HG02610 (cell line): Measurements from ENCODE around the gene TMEM229A.
"Not testable (repeated sequence)": the region's sequence is repeated elsewhere in the genome, so short reads cannot be mapped to it uniquely, and the experiment has no call there.

Source experiments
- ATAC-seq: cut with Tn5 transposase; IDR thresholded peaks from one replicate; pipeline ENCODE4 v1.9.1; 2021; ENCODE audit warnings: mild to moderate bottlenecking, moderate library complexity; ENCODE audit not compliant: unreplicated experiment

Gene TMEM229A

GRCh38 chr7:124033095-124033806, 384 bp upstream of the TMEM229A start:
- no peak for ATAC-seq

- no peak for ATAC-seq
These were observed 948 bp downstream of the TMEM229A start for GRCh38 chr7:124031919-124032318.

GRCh38 chr7:124031406-124031805, 1.5 kb downstream of the TMEM229A start:
- ATAC-seq = no peak

GRCh38 chr7:124030964-124031363, 1.9 kb downstream of the TMEM229A start:
- ATAC-seq = no peak

GRCh38 chr7:124029396-124030188, 3.3 kb downstream of the TMEM229A start:
- ATAC-seq = no peak

GRCh38 chr7:124027236-124027635, 5.6 kb downstream of the TMEM229A start:
- ATAC-seq = no peak

GRCh38 chr7:124024329-124024728, 8.5 kb downstream of the TMEM229A start:
- not testable (repeated sequence) for ATAC-seq

GRCh38 chr7:124022551-124022950, 10.3 kb downstream of the TMEM229A start:
- ATAC-seq = no peak

GRCh38 chr7:124020060-124020459, 12.8 kb downstream of the TMEM229A start:
- no peak for ATAC-seq

GRCh38 chr7:124013306-124013705, 19.6 kb downstream of the TMEM229A start:
- no peak for ATAC-seq

GRCh38 chr7:124012864-124013263, 20.0 kb downstream of the TMEM229A start:
- ATAC-seq = no peak

- ATAC-seq = no peak
These were observed 23.5 kb downstream of the TMEM229A start for GRCh38 chr7:124009321-124009720.

- not testable (repeated sequence) for ATAC-seq
These were observed 24.6 kb downstream of the TMEM229A start for GRCh38 chr7:124008296-124008695.

GRCh38 chr7:123999703-124000102, 33.2 kb downstream of the TMEM229A start:
- no peak for ATAC-seq

- no peak for ATAC-seq
These were observed 33.9 kb downstream of the TMEM229A start for GRCh38 chr7:123998921-123999320.

GRCh38 chr7:123996327-123996625, 36.6 kb downstream of the TMEM229A start:
- ATAC-seq = no peak

GRCh38 chr7:123995617-123996326, 37.1 kb downstream of the TMEM229A start:
- peak; percentile 83 for ATAC-seq

GRCh38 chr7:123994449-123994848, 38.4 kb downstream of the TMEM229A start:
- no peak for ATAC-seq

- no peak for ATAC-seq
These were observed 38.9 kb downstream of the TMEM229A start for GRCh38 chr7:123993996-123994395.

GRCh38 chr7:123992913-123993518, 39.9 kb downstream of the TMEM229A start:
- no peak for ATAC-seq

- ATAC-seq = no peak
These were observed 45.4 kb downstream of the TMEM229A start for GRCh38 chr7:123987445-123987844.
